AG04450 (cell line): ENCODE results near the gene PTP4A1. TPM values are rescaled to one million over a fixed set of nuclear protein-coding genes. Genes with fewer than 3 reads are reported as not detected.

Experiments
- CTCF ChIA-PET: fragments of 300-600, 350-600 bp; formaldehyde crosslinking; extraction: SDS; loops from one replicate; lab custom pipeline; 2022; ENCODE audit warnings: antibody characterized with exemption, inconsistent platforms; lab: Charles Lee
- POLR2A ChIA-PET: fragments of 350-600 bp; formaldehyde crosslinking; extraction: SDS; loops from one replicate; lab custom pipeline; 2021; ENCODE audit warnings: antibody characterized with exemption, inconsistent platforms; lab: Yijun Ruan, JAX
- DNase-seq: peaks from one replicate; pipeline ENCODE4 v3.0.0-alpha.2; 2011; ENCODE audit warnings: low read depth, low spot score
- H3K27ac ChIP-seq: one replicate; pipeline ENCODE4 v1.5.1; 2012; ENCODE audit warnings: low read depth, low read length, control low read depth
- H3K27me3 ChIP-seq: one replicate; pipeline ENCODE4 v1.6.0; 2012; ENCODE audit warnings: low read length; ENCODE audit not compliant: control insufficient read depth, insufficient read depth
- H3K4me3 ChIP-seq: 2 replicates; pipeline ENCODE4 v1.5.1; 2011; ENCODE audit warnings: mild to moderate bottlenecking, low read depth, low read length, control low read depth
- H3K9me3 ChIP-seq: 2 replicates; pipeline ENCODE4 v1.5.1; 2012; ENCODE audit warnings: low read length; ENCODE audit not compliant: control insufficient read depth, insufficient read depth
- polyA plus RNA-seq: library from polyadenylated mRNA; depleted of rRNA; stranded (reverse); fragments of >200 nt; gene quantifications from 2 replicates; pipeline ENCODE4 v1.2.3, GENCODE V29; 2011
- TF ChIP-seq, protein P1 (sequence below): IDR thresholded peaks from 2 replicates; pipeline ENCODE4 v1.5.1; 2011; ENCODE audit warnings: low read depth, low read length, control low read depth, inconsistent platforms

The PTP4A1 gene
- polyA plus RNA-seq, 1 experiment, result 34.3 TPM

DNA sequence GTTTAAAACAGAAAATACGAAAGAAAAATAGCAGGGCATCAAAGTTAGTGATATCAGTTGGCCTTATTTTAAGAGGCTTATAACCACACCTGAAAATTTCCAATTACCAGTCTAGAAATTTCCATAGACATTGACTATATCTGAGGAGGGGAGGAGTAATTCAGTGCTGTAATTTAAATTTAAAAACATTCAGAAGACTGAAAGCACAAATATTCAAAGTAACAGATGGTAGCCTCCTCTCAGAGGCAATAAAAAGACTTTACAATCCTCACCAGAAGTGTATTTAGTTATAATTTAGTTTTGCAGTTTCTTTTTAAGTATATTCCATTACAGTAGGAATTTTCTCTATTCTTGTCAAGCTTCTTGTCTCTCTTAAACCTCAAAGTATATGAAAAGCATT is 18.4 kb upstream of the PTP4A1 start:
- TF ChIP-seq, protein P1, sequence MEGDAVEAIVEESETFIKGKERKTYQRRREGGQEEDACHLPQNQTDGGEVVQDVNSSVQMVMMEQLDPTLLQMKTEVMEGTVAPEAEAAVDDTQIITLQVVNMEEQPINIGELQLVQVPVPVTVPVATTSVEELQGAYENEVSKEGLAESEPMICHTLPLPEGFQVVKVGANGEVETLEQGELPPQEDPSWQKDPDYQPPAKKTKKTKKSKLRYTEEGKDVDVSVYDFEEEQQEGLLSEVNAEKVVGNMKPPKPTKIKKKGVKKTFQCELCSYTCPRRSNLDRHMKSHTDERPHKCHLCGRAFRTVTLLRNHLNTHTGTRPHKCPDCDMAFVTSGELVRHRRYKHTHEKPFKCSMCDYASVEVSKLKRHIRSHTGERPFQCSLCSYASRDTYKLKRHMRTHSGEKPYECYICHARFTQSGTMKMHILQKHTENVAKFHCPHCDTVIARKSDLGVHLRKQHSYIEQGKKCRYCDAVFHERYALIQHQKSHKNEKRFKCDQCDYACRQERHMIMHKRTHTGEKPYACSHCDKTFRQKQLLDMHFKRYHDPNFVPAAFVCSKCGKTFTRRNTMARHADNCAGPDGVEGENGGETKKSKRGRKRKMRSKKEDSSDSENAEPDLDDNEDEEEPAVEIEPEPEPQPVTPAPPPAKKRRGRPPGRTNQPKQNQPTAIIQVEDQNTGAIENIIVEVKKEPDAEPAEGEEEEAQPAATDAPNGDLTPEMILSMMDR, result no peak
- POLR2A ChIA-PET, result no interaction called here
- no peak for DNase-seq
- Histone ChIP-seq H3K4me3 (no peak overlapping the region), H3K9me3 (no peaks in the 10 kb centered on the region), H3K27me3 (no peaks in the 10 kb centered on the region), H3K27ac (no peak overlapping the region)
- CTCF ChIA-PET, result no interaction called here

DNA sequence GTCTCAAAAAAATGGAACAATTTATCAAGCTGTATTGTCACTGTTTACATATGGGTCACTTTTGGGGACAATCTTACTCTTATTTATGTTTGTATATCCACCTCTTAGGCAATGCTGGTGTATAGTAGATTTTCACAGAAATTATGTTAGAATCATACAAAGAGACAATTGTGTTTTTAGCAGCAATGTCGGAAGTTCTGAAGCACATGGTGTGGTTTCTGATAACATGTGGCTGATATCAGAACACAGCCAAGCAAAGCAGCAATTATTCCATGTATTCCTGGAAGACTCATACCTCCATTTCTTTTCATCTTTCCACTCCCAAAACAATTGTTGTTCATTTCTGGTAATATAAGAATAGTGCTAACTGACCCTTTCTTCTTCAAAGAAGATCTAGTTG is 17.5 kb upstream of the PTP4A1 start:
- Histone ChIP-seq H3K4me3 (no peak overlapping the region), H3K27me3 (no peaks in the 10 kb centered on the region), H3K9me3 (no peaks in the 10 kb centered on the region), H3K27ac (no peak overlapping the region)
- ChIA-PET POLR2A (interaction anchor here (0.7 kb wide), 1 partner anchor 285 kb away, joined by 3 read pairs; no protein-coding TSS in a partner anchor), CTCF (no interaction called here)
- TF ChIP-seq, protein P1, result no peak
- no peak for DNase-seq

GRCh38 chr6:63556369-63556768 is 15.9 kb upstream of the PTP4A1 start:
- Histone ChIP-seq H3K9me3 (no peaks in the 10 kb centered on the region), H3K4me3 (no peak overlapping the region), H3K27ac (no peak overlapping the region), H3K27me3 (no peaks in the 10 kb centered on the region)
- DNase-seq, result no peak
- CTCF ChIA-PET, result no interaction called here
- TF ChIP-seq, protein P1, result no peak
- POLR2A ChIA-PET, result no interaction called here

DNA sequence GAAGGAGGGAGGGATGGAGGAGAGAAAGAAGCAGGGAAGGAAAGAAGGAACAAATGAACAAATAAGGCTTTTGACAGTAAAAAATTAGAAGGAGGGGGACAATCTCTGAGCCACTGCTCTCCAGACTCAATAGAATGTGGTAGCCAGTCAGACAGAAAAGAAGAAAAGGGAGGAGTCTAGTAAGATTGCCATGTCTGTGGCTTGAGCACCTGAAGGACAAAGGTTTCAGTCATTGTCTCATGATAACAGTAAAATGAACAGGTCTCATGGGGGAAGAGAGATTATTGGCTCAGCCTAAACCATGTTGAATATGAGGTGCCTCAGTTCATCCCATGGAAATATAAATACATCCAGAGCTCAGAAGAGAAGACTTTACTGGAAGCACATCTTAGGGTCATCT is 14.0 kb upstream of the PTP4A1 start:
- H3K27me3 ChIP-seq, result no peaks in the 10 kb centered on the region
- H3K27ac ChIP-seq, result no peak overlapping the region
- TF ChIP-seq, protein P1, result no peak
- H3K4me3 ChIP-seq, result no peak overlapping the region
- no peaks in the 10 kb centered on the region for H3K9me3 ChIP-seq
- ChIA-PET POLR2A (no interaction called here), CTCF (no interaction called here)
- DNase-seq, result no peak

DNA sequence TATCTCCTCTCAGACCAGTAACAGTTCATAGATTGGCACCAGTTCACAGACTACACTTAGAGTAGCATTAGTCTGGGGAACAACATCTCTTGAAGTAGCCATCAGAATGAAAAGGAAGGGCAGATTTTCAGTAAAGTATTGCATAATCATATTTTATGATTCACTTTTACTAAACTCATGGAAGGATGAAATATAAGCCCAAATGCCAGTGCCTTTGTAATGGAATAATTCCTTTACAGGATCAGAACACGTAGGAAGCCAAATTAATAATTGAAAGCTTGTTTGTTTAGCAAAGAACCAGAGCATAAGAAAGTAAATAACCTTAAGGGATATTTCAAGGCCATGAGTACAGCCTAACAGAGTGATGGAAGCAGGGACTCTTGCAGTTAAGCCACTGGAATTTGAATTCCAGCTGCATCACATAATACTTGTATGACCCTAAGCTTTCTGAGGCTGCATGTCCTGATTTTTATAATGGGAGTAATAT is 11.4 kb upstream of the PTP4A1 start:
- TF ChIP-seq, protein P1, result no peak
- ChIA-PET POLR2A (no interaction called here), CTCF (no interaction called here)
- no peak overlapping the region for H3K4me3 ChIP-seq
- no peaks in the 10 kb centered on the region for H3K9me3 ChIP-seq
- no peak overlapping the region for H3K27ac ChIP-seq
- no peak for DNase-seq
- H3K27me3 ChIP-seq, result no peaks in the 10 kb centered on the region
